Immature natural killer cell (primary cell): ENCODE data around the gene VPS37C. TPM values are rescaled to one million over a fixed set of nuclear protein-coding genes. Genes with fewer than 3 reads are reported as not detected.

Experiments
- DNase-seq, 3 donors: peaks; one replicate each; pipeline ENCODE4 v3.0.0; 2022; ENCODE audit warnings: mixed read lengths in 1 of 3
- H3K27ac Mint-ChIP-seq, 6 donors: one replicate each; pipeline ENCODE4 v1.8.0; 2020; ENCODE audit warnings: mixed read lengths in 6 of 6, mild to moderate bottlenecking in 5 of 6, inconsistent platforms in 4 of 6, moderate library complexity in 3 of 6
- H3K27me3 Mint-ChIP-seq, 3 donors: one replicate each; pipeline ENCODE4 v1.8.0; 2020 to 2021; ENCODE audit warnings: low read depth in 3 of 3, mild to moderate bottlenecking in 3 of 3, mixed read lengths in 3 of 3, moderate library complexity in 3 of 3, inconsistent platforms in 1 of 3
- H3K36me3 Mint-ChIP-seq, 3 donors: one replicate each; pipeline ENCODE4 v1.8.0; 2020; ENCODE audit warnings: mixed read lengths in 3 of 3, inconsistent platforms in 2 of 3, mild to moderate bottlenecking in 2 of 3
- H3K4me1 Mint-ChIP-seq, 2 donors: one replicate each; pipeline ENCODE4 v1.8.0; 2020; ENCODE audit warnings: inconsistent platforms in 2 of 2, mild to moderate bottlenecking in 2 of 2, mixed read lengths in 2 of 2, moderate library complexity in 1 of 2
- H3K4me3 Mint-ChIP-seq, 5 donors: one replicate each; pipeline ENCODE4 v1.8.0; 2020; ENCODE audit warnings: mild to moderate bottlenecking in 5 of 5, mixed read lengths in 5 of 5, inconsistent platforms in 3 of 5, moderate library complexity in 3 of 5
- H3K9me3 Mint-ChIP-seq, 6 donors: one replicate each; pipeline ENCODE4 v1.8.0; 2020; ENCODE audit warnings: mild to moderate bottlenecking in 6 of 6, mixed read lengths in 6 of 6, inconsistent platforms in 4 of 6, moderate library complexity in 3 of 6
- polyA plus RNA-seq, 3 donors: library from polyadenylated mRNA; unstranded; fragments of 300-500 nt; fragmentation: Illumina TruSeq; gene quantifications; one replicate each; pipeline ENCODE4 v1.2.3, GENCODE V29; 2021

VPS37C gene
- polyA plus RNA-seq, 3 donors from 2014 or later, result 0.36 to 0.95 TPM; not detected in 1

- H3K9me3 Mint-ChIP-seq, result no peaks in the 10 kb centered on the region
- no peak overlapping the region for H3K4me3 Mint-ChIP-seq
- peaks cover 0 to 3% (median 0%) of the 10 kb centered on the region in 3 donors for H3K27me3 Mint-ChIP-seq
- peaks cover 0 to 7% (median 0%) of the 10 kb centered on the region in 3 donors for H3K36me3 Mint-ChIP-seq
- DNase-seq, result no peak
- H3K4me1 Mint-ChIP-seq, result peaks cover 5 to 6% of the 10 kb centered on the region in 2 donors
- H3K27ac Mint-ChIP-seq, result no peak overlapping the region
Observed at GRCh38 chr11:61131186-61131585, 30.0 kb downstream of the VPS37C start.

- H3K9me3 Mint-ChIP-seq, result no peaks in the 10 kb centered on the region
- peaks cover 5 to 6% of the 10 kb centered on the region in 2 donors for H3K4me1 Mint-ChIP-seq
- DNase-seq, result peak; percentile 75 to 82 (median 78)
- H3K4me3 Mint-ChIP-seq, result peak overlapping the region in 1 of 5 donors; percentile 1
- H3K36me3 Mint-ChIP-seq, result peaks cover 0 to 7% (median 0%) of the 10 kb centered on the region in 3 donors
- H3K27ac Mint-ChIP-seq, result peak overlapping the region in 3 of 6 donors; percentile 6 to 36 (median 11)
- peaks cover 0 to 3% (median 0%) of the 10 kb centered on the region in 3 donors for H3K27me3 Mint-ChIP-seq
Observed at GRCh38 chr11:61129639-61130523, 31.3 kb downstream of the VPS37C start.

GRCh38 chr11:61128947-61129638 is 32.1 kb downstream of the VPS37C start:
- Mint-ChIP-seq H3K4me1 (peaks cover 12 to 14% of the 10 kb centered on the region in 2 donors), H3K36me3 (peaks cover 0 to 4% (median 0%) of the 10 kb centered on the region in 3 donors), H3K9me3 (no peaks in the 10 kb centered on the region), H3K4me3 (no peak overlapping the region), H3K27ac (no peak overlapping the region), H3K27me3 (peaks cover 0 to 3% (median 2%) of the 10 kb centered on the region in 3 donors)
- no peak for DNase-seq

- H3K27ac Mint-ChIP-seq, result no peak overlapping the region
- peaks cover 22 to 24% of the 10 kb centered on the region in 2 donors for H3K4me1 Mint-ChIP-seq
- H3K9me3 Mint-ChIP-seq, result no peaks in the 10 kb centered on the region
- H3K4me3 Mint-ChIP-seq, result no peak overlapping the region
- DNase-seq, result no peak
- H3K36me3 Mint-ChIP-seq, result peaks cover 0 to 3% (median 0%) of the 10 kb centered on the region in 3 donors
- peaks cover 0 to 4% (median 3%) of the 10 kb centered on the region in 3 donors for H3K27me3 Mint-ChIP-seq
Observed at GRCh38 chr11:61127991-61128390, 33.2 kb downstream of the VPS37C start.

- peaks cover 24 to 29% of the 10 kb centered on the region in 2 donors for H3K4me1 Mint-ChIP-seq
- DNase-seq, result no peak
Observed at GRCh38 chr11:61126256-61126655, 35.0 kb downstream of the VPS37C start.

GRCh38 chr11:61125310-61125684 is 35.9 kb downstream of the VPS37C start:
- no peak for DNase-seq
- Mint-ChIP-seq H3K4me3 (no peak overlapping the region), H3K36me3 (peaks cover 0 to 6% (median 3%) of the 10 kb centered on the region in 3 donors), H3K4me1 (peaks cover 33 to 35% of the 10 kb centered on the region in 2 donors), H3K9me3 (no peaks in the 10 kb centered on the region), H3K27me3 (peaks cover 0 to 4% (median 3%) of the 10 kb centered on the region in 3 donors), H3K27ac (no peak overlapping the region)

More at GRCh38 chr11:61126256-61126655, 35.0 kb downstream of the VPS37C start:
- Mint-ChIP-seq H3K27me3 (peaks cover 0 to 4% (median 3%) of the 10 kb centered on the region in 3 donors), H3K27ac (no peak overlapping the region), H3K4me3 (no peak overlapping the region), H3K36me3 (peaks cover 0 to 6% (median 3%) of the 10 kb centered on the region in 3 donors), H3K9me3 (no peaks in the 10 kb centered on the region)

GRCh38 chr11:61124574-61125309 is 36.5 kb downstream of the VPS37C start:
- Mint-ChIP-seq H3K4me1 (peaks cover 32 to 35% of the 10 kb centered on the region in 2 donors), H3K36me3 (peaks cover 0 to 6% (median 3%) of the 10 kb centered on the region in 3 donors), H3K27me3 (peaks cover 3 to 4% (median 3%) of the 10 kb centered on the region in 3 donors)

GRCh38 chr11:61123775-61124571 is 37.3 kb downstream of the VPS37C start:
- H3K27ac Mint-ChIP-seq, result peak overlapping the region in 4 of 6 donors; percentile 28 to 62 (median 50)
- H3K27me3 Mint-ChIP-seq, result peaks cover 0 to 4% (median 4%) of the 10 kb centered on the region in 3 donors
- H3K9me3 Mint-ChIP-seq, result no peaks in the 10 kb centered on the region
- peaks cover 35 to 36% of the 10 kb centered on the region in 2 donors for H3K4me1 Mint-ChIP-seq
- H3K4me3 Mint-ChIP-seq, result peak overlapping the region in 4 of 5 donors; percentile 33 to 62 (median 50)
- peak; percentile 45 to 63 (median 57) for DNase-seq
- H3K36me3 Mint-ChIP-seq, result peaks cover 0 to 6% (median 3%) of the 10 kb centered on the region in 3 donors

More at GRCh38 chr11:61124574-61125309, 36.5 kb downstream of the VPS37C start:
- H3K9me3 Mint-ChIP-seq, result no peaks in the 10 kb centered on the region
- H3K4me3 Mint-ChIP-seq, result peak overlapping the region in 3 of 5 donors; percentile 33 to 62 (median 39)
- DNase-seq, result no peak
- peak overlapping the region in 2 of 6 donors; percentile 6 to 62 for H3K27ac Mint-ChIP-seq

- H3K4me1 Mint-ChIP-seq, result peaks cover 35 to 36% of the 10 kb centered on the region in 2 donors
- H3K4me3 Mint-ChIP-seq, result no peak overlapping the region
- no peaks in the 10 kb centered on the region for H3K9me3 Mint-ChIP-seq
- H3K27me3 Mint-ChIP-seq, result peaks cover 0 to 5% (median 4%) of the 10 kb centered on the region in 3 donors
- no peak for DNase-seq
- peaks cover 0 to 6% (median 0%) of the 10 kb centered on the region in 3 donors for H3K36me3 Mint-ChIP-seq
- H3K27ac Mint-ChIP-seq, result no peak overlapping the region
Observed at GRCh38 chr11:61122761-61123160, 38.5 kb downstream of the VPS37C start.

- DNase-seq, result no peak
- Mint-ChIP-seq H3K27ac (peak overlapping the region in 2 of 6 donors; percentile 12 to 31), H3K27me3 (peaks cover 0 to 8% (median 4%) of the 10 kb centered on the region in 3 donors), H3K9me3 (no peaks in the 10 kb centered on the region), H3K4me1 (peaks cover 35 to 36% of the 10 kb centered on the region in 2 donors), H3K4me3 (no peak overlapping the region), H3K36me3 (peaks cover 0 to 6% (median 0%) of the 10 kb centered on the region in 3 donors)
Observed at GRCh38 chr11:61121917-61122316, 39.3 kb downstream of the VPS37C start.

GRCh38 chr11:61121192-61121831 is 39.9 kb downstream of the VPS37C start:
- peaks cover 0 to 6% (median 0%) of the 10 kb centered on the region in 3 donors for H3K36me3 Mint-ChIP-seq

GRCh38 chr11:61120706-61121191 is 40.5 kb downstream of the VPS37C start:
- H3K9me3 Mint-ChIP-seq, result no peaks in the 10 kb centered on the region
- H3K27me3 Mint-ChIP-seq, result peaks cover 3 to 9% (median 4%) of the 10 kb centered on the region in 3 donors
- H3K36me3 Mint-ChIP-seq, result peaks cover 0 to 6% (median 0%) of the 10 kb centered on the region in 3 donors
- H3K4me1 Mint-ChIP-seq, result peaks cover 36 to 38% of the 10 kb centered on the region in 2 donors
- no peak overlapping the region for H3K27ac Mint-ChIP-seq
- DNase-seq, result peak in 1 of 3 donors; percentile 20
- peak overlapping the region in 1 of 5 donors; percentile 51 for H3K4me3 Mint-ChIP-seq

More at GRCh38 chr11:61121192-61121831, 39.9 kb downstream of the VPS37C start:
- peaks cover 3 to 9% (median 4%) of the 10 kb centered on the region in 3 donors for H3K27me3 Mint-ChIP-seq
- H3K4me3 Mint-ChIP-seq, result peak overlapping the region in 1 of 5 donors; percentile 51
- H3K27ac Mint-ChIP-seq, result no peak overlapping the region
- peaks cover 36 to 37% of the 10 kb centered on the region in 2 donors for H3K4me1 Mint-ChIP-seq
- DNase-seq, result no peak
- H3K9me3 Mint-ChIP-seq, result no peaks in the 10 kb centered on the region
